GM23338 (cell line): ENCODE measurements around the gene FUT6.

Experiments used
- TF ChIP-seq, protein P1 (sequence below), 2 experiments: fragments of 200-600 bp in 1 of 2; sonication (generic) in 1 of 2; conservative IDR thresholded peaks; 2 replicates each; pipeline versions ENCODE4 v1.5.1 to v1.6.1; 2016 to 2017; ENCODE audit warnings: antibody characterized with exemption in 2 of 2, low read depth in 2 of 2, mild to moderate bottlenecking in 2 of 2, moderate library complexity in 1 of 2
- TF ChIP-seq, protein P2 (sequence below): IDR thresholded peaks from one replicate; pipeline ENCODE4 v1.6.1; 2018; ENCODE audit warnings: antibody characterized with exemption; ENCODE audit not compliant: unreplicated experiment

DNA sequence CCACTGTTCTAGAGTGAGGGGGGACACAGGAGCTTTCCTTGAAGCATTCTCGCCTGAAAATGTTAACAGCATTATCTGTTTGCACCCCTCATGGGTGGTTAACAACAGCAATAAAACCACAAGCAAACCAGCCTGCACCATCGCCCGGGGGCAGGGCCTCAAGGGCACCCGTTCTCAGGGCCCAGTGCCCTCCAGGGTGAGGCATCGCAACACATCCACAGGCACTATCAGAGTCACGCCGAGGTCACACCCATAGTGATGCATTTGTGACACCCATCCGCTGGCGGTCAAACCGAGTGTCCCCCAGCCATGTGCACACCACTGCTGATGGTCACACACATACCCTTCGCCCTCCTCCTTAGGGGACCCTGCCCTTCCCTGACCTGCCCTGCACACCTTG lies 26.3 kb upstream of the FUT6 start:
- TF ChIP-seq, protein P1, sequence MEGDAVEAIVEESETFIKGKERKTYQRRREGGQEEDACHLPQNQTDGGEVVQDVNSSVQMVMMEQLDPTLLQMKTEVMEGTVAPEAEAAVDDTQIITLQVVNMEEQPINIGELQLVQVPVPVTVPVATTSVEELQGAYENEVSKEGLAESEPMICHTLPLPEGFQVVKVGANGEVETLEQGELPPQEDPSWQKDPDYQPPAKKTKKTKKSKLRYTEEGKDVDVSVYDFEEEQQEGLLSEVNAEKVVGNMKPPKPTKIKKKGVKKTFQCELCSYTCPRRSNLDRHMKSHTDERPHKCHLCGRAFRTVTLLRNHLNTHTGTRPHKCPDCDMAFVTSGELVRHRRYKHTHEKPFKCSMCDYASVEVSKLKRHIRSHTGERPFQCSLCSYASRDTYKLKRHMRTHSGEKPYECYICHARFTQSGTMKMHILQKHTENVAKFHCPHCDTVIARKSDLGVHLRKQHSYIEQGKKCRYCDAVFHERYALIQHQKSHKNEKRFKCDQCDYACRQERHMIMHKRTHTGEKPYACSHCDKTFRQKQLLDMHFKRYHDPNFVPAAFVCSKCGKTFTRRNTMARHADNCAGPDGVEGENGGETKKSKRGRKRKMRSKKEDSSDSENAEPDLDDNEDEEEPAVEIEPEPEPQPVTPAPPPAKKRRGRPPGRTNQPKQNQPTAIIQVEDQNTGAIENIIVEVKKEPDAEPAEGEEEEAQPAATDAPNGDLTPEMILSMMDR (conservative IDR thresholded peaks at IDR 0.05; ENCODE audit: low read depth in 2 of 2): no peak
- TF ChIP-seq, protein P2, sequence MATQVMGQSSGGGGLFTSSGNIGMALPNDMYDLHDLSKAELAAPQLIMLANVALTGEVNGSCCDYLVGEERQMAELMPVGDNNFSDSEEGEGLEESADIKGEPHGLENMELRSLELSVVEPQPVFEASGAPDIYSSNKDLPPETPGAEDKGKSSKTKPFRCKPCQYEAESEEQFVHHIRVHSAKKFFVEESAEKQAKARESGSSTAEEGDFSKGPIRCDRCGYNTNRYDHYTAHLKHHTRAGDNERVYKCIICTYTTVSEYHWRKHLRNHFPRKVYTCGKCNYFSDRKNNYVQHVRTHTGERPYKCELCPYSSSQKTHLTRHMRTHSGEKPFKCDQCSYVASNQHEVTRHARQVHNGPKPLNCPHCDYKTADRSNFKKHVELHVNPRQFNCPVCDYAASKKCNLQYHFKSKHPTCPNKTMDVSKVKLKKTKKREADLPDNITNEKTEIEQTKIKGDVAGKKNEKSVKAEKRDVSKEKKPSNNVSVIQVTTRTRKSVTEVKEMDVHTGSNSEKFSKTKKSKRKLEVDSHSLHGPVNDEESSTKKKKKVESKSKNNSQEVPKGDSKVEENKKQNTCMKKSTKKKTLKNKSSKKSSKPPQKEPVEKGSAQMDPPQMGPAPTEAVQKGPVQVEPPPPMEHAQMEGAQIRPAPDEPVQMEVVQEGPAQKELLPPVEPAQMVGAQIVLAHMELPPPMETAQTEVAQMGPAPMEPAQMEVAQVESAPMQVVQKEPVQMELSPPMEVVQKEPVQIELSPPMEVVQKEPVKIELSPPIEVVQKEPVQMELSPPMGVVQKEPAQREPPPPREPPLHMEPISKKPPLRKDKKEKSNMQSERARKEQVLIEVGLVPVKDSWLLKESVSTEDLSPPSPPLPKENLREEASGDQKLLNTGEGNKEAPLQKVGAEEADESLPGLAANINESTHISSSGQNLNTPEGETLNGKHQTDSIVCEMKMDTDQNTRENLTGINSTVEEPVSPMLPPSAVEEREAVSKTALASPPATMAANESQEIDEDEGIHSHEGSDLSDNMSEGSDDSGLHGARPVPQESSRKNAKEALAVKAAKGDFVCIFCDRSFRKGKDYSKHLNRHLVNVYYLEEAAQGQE: no peak
